NCI-H1048 (cell line): ENCODE results near the gene PCDHA6.
"Not testable (repeated sequence)": the region's sequence is repeated elsewhere in the genome, so short reads cannot be mapped to it uniquely, and the experiment has no call there.

Source experiments
- DNase-seq: peaks from one replicate; lab custom pipeline; 2025; lab: John Stamatoyannopoulos, UW

The PCDHA6 gene, protein sequence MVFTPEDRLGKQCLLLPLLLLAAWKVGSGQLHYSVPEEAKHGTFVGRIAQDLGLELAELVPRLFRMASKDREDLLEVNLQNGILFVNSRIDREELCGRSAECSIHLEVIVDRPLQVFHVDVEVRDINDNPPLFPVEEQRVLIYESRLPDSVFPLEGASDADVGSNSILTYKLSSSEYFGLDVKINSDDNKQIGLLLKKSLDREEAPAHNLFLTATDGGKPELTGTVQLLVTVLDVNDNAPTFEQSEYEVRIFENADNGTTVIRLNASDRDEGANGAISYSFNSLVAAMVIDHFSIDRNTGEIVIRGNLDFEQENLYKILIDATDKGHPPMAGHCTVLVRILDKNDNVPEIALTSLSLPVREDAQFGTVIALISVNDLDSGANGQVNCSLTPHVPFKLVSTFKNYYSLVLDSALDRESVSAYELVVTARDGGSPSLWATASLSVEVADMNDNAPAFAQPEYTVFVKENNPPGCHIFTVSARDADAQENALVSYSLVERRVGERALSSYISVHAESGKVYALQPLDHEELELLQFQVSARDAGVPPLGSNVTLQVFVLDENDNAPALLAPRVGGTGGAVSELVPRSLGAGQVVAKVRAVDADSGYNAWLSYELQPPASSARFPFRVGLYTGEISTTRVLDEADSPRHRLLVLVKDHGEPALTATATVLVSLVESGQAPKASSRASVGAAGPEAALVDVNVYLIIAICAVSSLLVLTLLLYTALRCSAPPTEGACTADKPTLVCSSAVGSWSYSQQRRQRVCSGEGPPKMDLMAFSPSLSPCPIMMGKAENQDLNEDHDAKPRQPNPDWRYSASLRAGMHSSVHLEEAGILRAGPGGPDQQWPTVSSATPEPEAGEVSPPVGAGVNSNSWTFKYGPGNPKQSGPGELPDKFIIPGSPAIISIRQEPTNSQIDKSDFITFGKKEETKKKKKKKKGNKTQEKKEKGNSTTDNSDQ

GRCh38 chr5:140827704-140828361 lies at the start of gene PCDHA6:
TSS of gene PCDHA6 (plus strand) at chr5:140827960. CDS start at chr5:140828092, 132 bp downstream.
- no peak for DNase-seq

- DNase-seq: no peak
These were observed 47.2 kb upstream of the PCDHA6 start for GRCh38 chr5:140780512-140780911.

DNA sequence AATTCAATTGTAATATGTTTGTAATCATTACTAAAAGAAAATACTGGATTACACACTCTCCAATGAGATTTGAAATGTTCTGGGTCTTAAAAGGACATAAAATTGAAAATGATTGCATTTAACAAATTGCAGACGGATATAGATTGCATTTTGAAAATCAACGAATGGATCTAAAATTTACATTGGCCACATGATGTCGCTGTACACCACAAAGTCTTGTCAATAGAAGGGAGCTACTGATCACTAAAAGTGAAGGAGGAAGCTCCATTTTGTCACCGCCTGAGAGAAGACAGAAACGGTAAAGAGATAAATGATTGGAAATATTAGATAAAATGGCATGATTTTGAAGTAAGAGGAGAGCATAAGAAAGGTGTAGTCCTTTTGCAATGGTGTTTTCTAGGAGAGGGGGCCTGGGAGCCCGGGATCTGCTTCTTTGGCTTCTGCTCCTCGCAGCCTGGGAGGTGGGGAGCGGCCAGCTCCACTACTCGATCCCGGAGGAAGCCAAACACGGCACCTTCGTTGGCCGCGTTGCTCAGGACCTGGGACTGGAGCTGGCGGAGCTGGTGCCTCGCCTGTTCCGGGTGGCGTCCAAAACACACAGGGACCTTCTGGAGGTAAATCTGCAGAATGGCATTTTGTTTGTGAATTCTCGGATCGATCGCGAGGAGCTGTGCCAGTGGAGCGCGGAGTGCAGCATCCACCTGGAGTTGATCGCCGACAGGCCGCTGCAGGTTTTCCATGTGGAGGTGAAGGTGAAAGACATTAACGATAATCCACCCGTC lies 41.7 kb upstream of the PCDHA6 start, which contains the start of gene PCDHA1:
PCDHA1 (plus strand) TSS at position 236 of the 782 bp plus-strand sequence.
- DNase-seq: no peak

- not testable (repeated sequence) for DNase-seq
These were observed 40.3 kb upstream of the PCDHA6 start for GRCh38 chr5:140787422-140787821.

DNA sequence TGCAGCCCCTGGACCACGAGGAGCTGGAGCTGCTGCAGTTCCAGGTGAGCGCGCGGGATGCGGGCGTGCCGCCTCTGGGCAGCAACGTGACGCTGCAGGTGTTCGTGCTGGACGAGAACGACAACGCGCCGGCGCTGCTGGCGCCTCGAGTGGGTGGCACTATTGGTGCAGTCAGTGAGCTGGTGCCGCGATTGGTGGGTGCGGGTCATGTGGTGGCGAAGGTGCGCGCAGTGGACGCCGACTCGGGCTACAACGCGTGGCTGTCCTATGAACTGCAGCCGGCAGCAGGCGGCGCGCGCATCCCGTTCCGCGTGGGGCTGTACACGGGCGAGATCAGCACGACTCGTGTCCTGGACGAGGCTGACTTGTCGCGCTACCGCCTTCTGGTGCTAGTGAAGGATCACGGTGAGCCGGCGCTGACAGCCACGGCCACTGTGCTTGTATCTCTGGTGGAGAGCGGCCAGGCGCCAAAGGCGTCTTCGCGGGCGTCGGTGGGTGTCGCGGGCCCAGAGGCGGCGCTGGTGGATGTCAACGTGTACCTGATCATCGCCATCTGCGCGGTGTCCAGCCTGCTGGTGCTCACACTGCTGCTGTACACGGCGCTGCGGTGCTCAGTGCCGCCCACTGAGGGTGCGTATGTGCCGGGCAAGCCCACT lies 39.8 kb upstream of the PCDHA6 start:
- not testable (repeated sequence) for DNase-seq

DNA sequence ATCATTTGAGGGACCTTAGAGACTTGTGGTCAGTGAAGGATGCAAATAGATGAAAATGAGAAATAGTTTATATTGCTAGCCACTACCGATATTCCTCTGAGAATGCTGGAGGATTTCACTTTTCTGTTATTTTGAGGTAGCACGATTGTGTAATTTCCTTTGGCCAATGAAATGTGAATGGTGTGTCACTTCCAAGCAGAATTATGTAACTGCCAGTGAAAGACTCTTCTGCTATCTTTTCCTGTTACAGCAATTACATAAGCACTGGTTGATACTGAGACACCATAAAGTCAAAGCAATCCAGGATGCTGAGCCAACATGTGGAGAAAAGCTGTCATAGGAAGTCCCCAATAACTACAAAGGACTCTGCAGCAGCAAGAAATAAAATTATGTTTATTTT lies 36.7 kb upstream of the PCDHA6 start:
- DNase-seq: no peak

DNA sequence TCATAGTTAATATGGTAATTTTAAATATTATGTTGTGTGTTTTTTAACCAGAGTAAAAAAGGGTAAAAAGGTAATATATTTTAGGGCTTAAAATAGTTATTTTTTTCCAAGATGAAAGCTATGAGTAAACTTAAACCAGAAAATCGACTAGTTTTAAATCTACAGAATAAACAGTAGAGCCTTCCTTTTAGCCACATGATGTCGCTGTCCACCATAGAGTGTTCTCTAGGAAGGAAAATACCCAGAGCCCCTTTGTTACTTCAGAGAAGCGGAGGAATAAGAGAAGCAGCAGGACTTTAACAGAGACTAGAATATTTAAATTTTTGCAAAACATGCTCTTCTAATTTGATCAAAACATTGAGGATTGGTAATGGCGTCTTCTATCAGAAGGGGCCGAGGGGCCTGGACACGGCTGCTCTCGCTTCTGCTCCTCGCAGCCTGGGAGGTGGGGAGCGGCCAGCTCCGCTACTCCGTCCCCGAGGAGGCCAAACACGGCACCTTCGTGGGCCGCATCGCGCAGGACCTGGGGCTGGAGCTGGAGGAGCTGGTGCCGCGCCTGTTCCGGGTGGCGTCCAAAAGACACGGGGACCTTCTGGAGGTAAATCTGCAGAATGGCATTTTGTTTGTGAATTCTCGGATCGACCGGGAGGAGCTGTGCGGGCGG lies 33.0 kb upstream of the PCDHA6 start, which contains the start of gene PCDHA2:
PCDHA2 (plus strand) TSS at position 258 of the 664 bp plus-strand sequence.
- DNase-seq: no peak

GRCh38 chr5:140795259-140795641 lies 32.5 kb upstream of the PCDHA6 start:
- no peak for DNase-seq

DNA sequence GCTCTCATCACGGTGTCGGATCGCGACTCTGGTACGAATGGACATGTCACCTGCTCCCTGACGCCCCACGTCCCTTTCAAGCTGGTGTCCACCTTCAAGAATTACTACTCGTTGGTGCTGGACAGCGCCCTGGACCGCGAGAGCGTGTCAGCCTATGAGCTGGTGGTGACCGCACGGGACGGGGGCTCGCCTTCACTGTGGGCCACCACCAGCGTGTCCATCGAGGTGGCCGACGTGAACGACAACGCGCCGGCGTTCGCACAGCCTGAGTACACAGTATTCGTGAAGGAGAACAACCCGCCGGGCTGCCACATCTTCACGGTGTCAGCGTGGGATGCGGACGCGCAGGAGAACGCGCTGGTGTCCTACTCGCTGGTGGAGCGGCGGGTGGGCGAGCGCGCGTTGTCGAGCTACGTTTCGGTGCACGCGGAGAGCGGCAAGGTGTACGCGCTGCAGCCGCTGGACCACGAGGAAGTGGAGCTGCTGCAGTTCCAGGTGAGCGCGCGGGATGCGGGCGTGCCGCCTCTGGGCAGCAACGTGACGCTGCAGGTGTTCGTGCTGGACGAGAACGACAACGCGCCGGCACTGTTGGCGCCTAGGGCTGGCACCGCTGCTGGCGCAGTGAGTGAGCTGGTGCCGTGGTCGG lies 31.6 kb upstream of the PCDHA6 start:
- not testable (repeated sequence) for DNase-seq

DNA sequence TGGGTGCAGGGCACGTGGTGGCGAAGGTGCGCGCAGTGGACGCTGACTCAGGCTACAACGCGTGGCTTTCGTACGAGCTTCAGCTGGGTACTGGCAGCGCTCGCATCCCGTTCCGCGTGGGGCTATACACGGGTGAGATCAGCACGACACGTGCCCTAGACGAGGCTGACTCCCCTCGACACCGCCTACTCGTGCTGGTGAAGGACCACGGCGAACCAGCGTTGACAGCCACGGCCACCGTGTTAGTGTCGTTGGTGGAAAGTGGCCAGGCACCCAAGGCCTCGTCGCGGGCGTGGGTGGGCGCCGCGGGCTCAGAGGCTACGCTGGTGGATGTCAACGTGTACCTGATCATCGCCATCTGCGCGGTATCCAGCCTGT lies 31.1 kb upstream of the PCDHA6 start:
- no peak for DNase-seq

DNA sequence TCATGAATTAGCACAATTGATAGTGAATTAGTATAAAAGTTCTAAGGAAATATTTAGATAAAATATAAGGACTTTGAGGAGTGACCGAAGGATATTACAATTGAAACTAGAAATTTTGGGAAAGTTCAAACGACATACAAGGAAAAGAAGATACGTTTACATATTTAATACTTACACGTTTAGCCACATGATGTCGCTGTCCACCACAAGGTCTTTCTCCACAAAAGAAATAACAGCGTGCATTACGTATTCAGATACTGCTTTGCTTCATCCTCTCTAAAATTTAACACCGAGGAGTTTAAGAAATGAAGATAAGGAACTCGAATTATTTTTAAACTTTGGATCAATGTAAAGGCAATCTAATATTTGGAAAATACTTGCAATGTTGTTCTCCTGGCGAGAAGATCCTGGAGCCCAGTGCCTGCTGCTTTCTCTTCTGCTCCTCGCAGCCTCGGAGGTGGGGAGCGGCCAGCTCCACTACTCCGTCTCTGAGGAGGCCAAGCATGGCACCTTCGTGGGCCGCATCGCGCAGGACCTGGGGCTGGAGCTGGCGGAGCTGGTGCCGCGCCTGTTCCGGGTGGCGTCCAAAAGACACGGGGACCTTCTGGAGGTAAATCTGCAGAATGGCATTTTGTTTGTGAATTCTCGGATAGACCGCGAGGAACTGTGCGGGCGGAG lies 26.8 kb upstream of the PCDHA6 start, which contains the start of gene PCDHA3:
PCDHA3 (plus strand) TSS at position 242 of the 678 bp plus-strand sequence.
- DNase-seq: no peak

- no peak for DNase-seq
These were observed 26.3 kb upstream of the PCDHA6 start for GRCh38 chr5:140801494-140801841.

DNA sequence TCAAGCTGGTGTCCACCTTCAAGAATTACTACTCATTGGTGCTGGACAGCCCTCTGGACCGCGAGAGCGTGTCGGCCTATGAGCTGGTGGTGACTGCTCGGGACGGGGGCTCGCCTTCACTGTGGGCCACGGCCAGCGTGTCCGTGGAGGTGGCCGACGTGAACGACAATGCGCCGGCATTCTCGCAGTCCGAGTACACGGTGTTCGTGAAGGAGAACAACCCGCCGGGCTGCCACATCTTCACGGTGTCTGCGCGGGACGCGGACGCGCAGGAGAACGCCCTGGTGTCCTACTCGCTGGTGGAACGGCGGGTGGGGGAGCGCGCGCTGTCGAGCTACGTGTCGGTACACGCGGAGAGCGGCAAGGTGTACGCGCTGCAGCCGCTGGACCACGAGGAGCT lies 25.4 kb upstream of the PCDHA6 start:
- DNase-seq: not testable (repeated sequence)

DNA sequence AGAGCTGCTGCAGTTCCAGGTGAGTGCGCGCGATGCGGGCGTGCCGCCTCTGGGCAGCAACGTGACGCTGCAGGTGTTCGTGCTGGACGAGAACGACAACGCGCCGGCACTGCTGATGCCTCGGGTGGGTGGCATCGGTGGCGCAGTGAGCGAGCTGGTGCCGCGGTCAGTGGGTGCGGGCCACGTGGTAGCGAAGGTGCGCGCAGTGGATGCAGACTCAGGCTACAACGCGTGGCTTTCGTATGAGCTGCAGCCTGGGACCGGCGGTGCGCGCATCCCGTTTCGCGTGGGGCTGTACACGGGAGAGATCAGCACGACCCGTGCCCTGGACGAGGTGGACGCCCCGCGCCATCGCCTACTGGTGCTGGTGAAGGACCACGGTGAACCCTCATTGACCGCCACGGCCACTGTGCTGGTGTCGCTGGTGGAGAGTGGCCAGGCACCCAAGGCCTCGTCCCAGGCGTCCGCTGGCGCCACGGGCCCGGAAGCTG lies 24.9 kb upstream of the PCDHA6 start:
- no peak for DNase-seq

DNA sequence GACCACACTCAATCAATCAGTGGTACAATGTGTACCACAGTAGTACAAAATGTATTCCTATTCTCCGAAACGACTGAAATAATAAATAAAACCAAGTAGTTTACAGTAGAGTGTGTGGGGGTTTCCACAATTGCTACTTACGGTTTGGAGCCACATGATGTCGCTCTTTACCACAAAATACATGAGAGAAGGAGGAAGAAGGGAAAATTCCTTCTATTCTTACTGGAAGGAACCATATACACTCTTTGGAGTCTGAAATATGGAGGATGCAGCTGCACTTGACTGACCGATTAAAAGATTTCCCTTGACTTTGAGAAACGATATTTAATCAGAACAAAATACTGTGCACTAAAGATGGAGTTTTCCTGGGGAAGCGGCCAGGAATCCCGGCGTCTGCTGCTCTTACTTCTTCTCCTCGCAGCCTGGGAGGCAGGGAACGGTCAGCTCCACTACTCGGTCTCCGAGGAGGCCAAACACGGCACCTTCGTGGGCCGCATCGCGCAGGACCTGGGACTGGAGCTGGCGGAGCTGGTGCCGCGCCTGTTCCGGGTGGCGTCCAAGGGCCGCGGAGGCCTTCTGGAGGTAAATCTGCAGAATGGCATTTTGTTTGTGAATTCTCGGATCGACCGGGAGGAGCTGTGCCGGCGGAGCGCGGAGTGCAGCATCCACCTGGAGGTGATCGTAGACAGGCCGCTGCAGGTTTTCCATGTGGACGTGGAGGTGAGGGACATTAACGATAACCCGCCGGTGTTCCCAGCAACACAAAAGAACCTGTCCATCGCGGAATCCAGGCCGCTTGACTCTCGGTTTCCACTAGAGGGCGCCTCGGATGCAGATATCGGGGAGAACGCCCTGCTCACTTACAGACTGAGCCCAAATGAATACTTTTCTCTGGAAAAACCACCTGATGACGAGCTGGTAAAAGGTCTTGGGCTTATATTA lies 20.7 kb upstream of the PCDHA6 start, which contains the start of gene PCDHA4:
PCDHA4 (plus strand) TSS at position 235 of the 942 bp plus-strand sequence.
- peak; percentile 48 for DNase-seq

GRCh38 chr5:140808241-140808888 lies 19.4 kb upstream of the PCDHA6 start:
- not testable (repeated sequence) for DNase-seq

DNA sequence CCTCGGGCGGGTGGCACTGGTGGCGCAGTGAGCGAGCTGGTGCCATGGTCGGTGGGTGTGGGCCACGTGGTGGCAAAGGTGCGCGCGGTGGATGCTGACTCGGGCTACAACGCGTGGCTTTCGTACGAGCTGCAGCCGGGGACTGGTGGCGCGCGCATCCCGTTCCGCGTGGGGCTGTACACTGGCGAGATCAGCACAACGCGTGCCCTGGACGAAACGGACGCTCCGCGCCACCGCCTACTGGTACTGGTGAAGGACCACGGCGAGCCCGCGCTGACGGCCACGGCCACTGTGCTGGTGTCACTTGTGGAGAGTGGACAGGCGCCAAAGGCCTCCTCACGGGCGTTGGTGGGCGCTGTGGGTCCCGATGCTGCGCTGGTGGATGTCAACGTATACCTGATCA lies 18.9 kb upstream of the PCDHA6 start:
- DNase-seq: no peak
